OCI-LY1 (cell line): ENCODE measurements around the gene HOXB6.

Experiments
- EZH2 ChIP-seq: fragments of 200-600 bp; sonication (generic), shearing (Covaris generic); IDR thresholded peaks from 2 replicates; pipeline ENCODE4 v1.8.0; 2017; ENCODE audit warnings: borderline replicate concordance, mixed run types, mild to moderate bottlenecking, antibody characterized with exemption, low read length, moderate library complexity, mixed read lengths
- TF ChIP-seq, protein P1 (sequence below): fragments of 200-600 bp; sonication (generic), shearing (Covaris generic); IDR thresholded peaks from 2 replicates; pipeline ENCODE4 v1.5.1; 2017; ENCODE audit warnings: mild to moderate bottlenecking, antibody characterized with exemption, low read length, moderate library complexity, mixed read lengths

DNA sequence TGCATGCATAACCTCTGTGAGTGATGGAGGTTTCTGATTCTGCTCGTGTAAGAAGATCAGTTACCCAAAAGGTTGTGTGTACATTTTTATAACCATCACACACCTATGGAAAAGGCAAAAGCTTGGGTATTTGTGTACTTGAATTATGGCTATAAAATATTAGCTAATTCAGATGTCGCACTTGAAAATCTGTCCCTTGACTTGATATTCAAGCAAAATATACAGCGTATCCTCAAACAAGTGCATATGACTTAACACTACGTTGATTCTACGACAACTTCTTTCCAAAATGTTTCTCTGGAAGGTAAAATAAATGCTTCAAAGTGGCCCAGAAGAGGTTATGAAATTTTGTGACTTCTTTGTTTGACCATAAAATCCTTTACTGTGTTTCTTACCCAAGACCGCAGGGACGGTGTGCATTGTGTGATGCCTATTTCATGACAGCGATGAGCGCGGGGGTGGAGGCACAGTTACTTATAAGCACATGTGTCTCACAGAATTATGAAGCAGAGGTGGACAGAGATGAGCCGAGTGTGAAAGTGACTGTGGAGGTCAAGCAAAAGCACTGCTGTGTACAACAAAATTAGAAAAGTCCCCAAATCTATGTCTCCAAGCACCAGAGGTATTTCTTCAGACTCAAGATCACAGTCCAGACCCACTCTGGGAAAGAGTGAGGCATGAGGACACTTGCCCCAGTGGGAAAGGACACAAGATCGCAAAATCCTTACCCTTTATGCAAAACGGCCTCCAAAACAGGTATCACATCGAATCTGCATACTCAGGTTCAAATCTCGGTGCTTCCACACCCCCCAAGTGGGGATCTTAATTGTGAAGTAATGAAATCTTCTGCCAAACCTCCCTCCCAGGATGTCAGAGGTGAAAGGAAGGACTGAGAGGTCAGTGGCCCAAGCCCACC lies 25.5 kb upstream of the HOXB6 start:
- TF ChIP-seq, protein P1, sequence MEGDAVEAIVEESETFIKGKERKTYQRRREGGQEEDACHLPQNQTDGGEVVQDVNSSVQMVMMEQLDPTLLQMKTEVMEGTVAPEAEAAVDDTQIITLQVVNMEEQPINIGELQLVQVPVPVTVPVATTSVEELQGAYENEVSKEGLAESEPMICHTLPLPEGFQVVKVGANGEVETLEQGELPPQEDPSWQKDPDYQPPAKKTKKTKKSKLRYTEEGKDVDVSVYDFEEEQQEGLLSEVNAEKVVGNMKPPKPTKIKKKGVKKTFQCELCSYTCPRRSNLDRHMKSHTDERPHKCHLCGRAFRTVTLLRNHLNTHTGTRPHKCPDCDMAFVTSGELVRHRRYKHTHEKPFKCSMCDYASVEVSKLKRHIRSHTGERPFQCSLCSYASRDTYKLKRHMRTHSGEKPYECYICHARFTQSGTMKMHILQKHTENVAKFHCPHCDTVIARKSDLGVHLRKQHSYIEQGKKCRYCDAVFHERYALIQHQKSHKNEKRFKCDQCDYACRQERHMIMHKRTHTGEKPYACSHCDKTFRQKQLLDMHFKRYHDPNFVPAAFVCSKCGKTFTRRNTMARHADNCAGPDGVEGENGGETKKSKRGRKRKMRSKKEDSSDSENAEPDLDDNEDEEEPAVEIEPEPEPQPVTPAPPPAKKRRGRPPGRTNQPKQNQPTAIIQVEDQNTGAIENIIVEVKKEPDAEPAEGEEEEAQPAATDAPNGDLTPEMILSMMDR, result no peak
- TF ChIP-seq EZH2, result no peak
